GM12865 (cell line): ENCODE measurements around the gene SORCS2.

Experiments
- DNase-seq: peaks from one replicate; pipeline ENCODE4 v3.0.0; 2010; ENCODE audit warnings: low read depth
- H3K4me3 ChIP-seq: 2 replicates; pipeline ENCODE4 v1.5.1; 2011; ENCODE audit warnings: mild to moderate bottlenecking, low read depth, low read length, control low read depth
- CTCF ChIP-seq: IDR thresholded peaks from 2 replicates; pipeline ENCODE4 v1.5.1; 2011; ENCODE audit warnings: low read length, control low read depth, low read depth, inconsistent platforms; ENCODE audit not compliant: insufficient read depth; ENCODE audit errors: missing control alignments

The SORCS2 gene

DNA sequence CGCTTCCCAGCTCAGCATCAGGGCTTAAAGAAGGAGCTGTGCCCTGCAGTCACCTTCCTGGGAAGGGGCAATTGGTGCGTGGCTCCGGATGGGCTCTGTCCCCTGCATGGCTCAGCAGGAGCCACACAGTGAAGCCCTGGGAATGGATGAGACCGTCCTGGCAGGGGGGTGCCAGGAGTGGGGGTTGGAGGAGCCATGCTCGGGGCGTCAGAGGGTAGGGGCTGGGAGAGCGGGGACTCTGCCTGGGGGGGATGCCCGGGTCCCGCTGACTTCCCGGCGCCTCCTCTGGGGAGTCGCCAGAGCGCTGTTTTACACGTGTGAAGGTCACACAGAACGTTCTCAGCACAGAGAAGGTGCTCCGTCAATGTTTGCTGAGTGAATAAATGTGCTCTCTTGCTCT, 563.2 kb downstream of the SORCS2 start:
- DNase-seq = no peak
- TF ChIP-seq CTCF = no peak
- H3K4me3 ChIP-seq = no peak overlapping the region

GRCh38 chr4:7756071-7756470, 563.7 kb downstream of the SORCS2 start:
- no peak overlapping the region for H3K4me3 ChIP-seq
- TF ChIP-seq CTCF = no peak
- no peak for DNase-seq

- no peak overlapping the region for H3K4me3 ChIP-seq
- no peak for TF ChIP-seq CTCF
- peak; percentile 16 for DNase-seq
These were observed 564.4 kb downstream of the SORCS2 start for GRCh38 chr4:7756561-7757355.

DNA sequence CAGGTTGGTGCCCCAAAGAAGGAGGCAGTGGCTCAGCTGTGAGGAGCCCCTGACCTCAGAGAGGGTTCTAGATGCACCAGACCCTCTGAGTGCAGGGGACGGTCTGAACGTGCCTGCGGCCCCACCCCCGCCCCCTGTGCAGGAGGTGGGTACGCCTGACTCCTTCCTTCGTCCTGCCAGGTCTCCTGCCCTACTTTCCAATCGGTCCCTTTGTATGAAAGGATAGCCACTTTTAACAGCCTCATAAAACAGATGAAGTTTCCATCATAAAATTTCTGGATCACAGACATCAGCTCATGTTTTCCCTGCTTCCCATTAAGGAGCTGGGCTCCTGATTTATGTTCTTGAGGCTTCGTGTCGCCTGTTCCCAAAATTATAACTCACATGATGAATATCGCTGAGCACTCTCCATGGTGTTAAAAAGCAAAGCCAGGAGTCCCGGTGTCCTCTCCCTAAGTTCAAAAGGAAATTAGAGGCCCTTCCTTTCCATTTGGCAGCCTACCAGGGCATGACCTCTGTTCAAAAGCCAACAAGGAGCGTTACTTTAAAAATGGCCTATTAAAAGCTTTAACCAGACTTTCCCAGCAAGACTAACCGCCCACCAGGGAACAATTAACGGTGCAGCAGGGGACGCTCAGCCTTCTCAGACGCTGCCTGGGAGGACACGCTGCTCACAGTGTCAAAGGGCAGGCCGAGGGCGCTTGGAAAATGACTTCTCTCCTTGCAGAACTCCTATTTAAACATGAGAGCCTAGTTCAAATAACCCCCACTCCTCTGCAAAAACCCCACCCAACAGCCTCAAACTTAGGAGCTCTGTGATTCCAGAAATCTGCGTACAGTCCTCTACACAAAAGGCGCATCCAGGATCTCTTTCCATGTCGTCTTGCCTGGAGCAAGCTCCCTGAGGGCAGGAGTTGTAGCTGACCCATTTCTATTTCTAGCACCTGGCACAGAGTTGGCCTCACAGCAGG, 565.4 kb downstream of the SORCS2 start:
- no peak for DNase-seq
- no peak for TF ChIP-seq CTCF
- no peak overlapping the region for H3K4me3 ChIP-seq

DNA sequence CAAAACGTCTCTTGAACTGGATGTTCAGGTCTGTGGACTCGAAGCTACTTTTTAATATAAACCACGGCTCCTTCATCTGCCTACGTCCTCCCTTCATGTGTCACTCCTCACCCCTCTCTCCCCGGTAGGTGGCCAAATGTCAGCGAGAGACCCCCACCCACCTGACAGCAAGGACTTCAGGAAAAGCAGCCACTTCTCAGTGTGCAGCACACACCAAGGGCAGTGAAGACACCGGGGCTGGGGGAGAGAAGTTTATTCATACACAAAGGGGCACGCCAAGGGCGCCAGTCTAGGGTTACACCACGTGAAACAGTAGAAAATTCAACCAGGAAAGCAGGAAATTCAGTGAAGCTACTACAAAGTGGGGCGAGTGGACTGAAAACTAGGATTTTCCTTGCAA, 566.1 kb downstream of the SORCS2 start:
- TF ChIP-seq CTCF = no peak
- DNase-seq = no peak
- H3K4me3 ChIP-seq = no peak overlapping the region

DNA sequence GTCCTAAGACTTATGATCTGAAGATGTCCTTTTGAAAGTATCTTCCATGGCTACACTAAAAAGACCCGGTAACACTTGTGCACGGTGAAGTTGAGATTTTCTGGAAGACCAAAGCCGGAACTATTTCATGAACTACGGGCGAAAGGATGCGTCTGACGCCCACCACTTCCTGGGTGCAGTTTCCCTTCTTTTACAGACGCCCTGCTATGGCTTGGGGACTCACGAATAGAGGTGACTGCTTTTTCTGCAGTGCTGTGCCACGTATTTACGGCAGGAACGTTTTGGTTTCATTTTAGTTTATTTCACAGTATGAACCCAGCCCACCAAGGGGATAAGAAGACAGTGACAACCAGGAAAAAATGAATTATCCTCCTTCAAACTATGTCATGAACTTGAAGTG, 566.9 kb downstream of the SORCS2 start:
- TF ChIP-seq CTCF = no peak
- no peak overlapping the region for H3K4me3 ChIP-seq
- DNase-seq = peak; percentile 24
